HepG2 (cell line): Measurements from ENCODE around the gene BIRC6. TPM values are rescaled to one million over a fixed set of nuclear protein-coding genes. Genes with fewer than 3 reads are reported as not detected.
"Not testable (repeated sequence)": the region's sequence is repeated elsewhere in the genome, so short reads cannot be mapped to it uniquely, and the experiment has no call there.

Experiments
- ATAC-seq: fragments of 200-7000 bp; cut with Tn5 transposase; 3 replicates; pipeline ENCODE4 v1.9.1; 2020; ENCODE audit warnings: mild to moderate bottlenecking, moderate library complexity
- BruUV-seq: library from RNA; stranded (reverse); fragments of 400-500 nt; replicated peaks from 2 replicates; lab custom pipeline; 2021; lab: Mats Ljungman, UMichigan
- CTCF ChIA-PET: fragments of 300-600 bp; formaldehyde crosslinking; extraction: SDS; loops from one replicate; lab custom pipeline; 2021; ENCODE audit warnings: low total read pairs, inconsistent platforms, low intra/inter-chr PET ratio; lab: Yijun Ruan, JAX
- POLR2A ChIA-PET: fragments of 350-600 bp; sonication (Branson Sonifier 250); formaldehyde crosslinking; loops from one replicate; lab custom pipeline; 2020; ENCODE audit warnings: antibody characterized with exemption, inconsistent platforms; lab: Yijun Ruan, JAX
- DNase-seq: peaks from one replicate; pipeline ENCODE4 v3.0.0-alpha.2; 2015; ENCODE audit warnings: low spot score
- FAIRE-seq: peaks from 3 replicates; lab custom pipeline; 2011; peaks lifted over from hg19 to GRCh38; lab: Jason Lieb, UNC
- H2AFZ ChIP-seq: one replicate; pipeline ENCODE4 v1.6.1; 2011; ENCODE audit warnings: low read length, inconsistent platforms
- H3K27ac ChIP-seq: fragments of 300-600 bp; 3 replicates; pipeline ENCODE4 v1.8.0; 2011; ENCODE audit warnings: mixed run types, mild to moderate bottlenecking, mixed read lengths, low read length, inconsistent platforms; ENCODE audit not compliant: insufficient read depth; ENCODE audit errors: extremely low read length
- H3K27me3 ChIP-seq, 2 experiments: fragments of 200-600 bp in 1 of 2; 2 replicates in 1 of 2; 3 replicates in 1 of 2; pipeline versions ENCODE4 v1.6.0 to v1.8.0; 2011; ENCODE audit warnings: low read length in 2 of 2, mild to moderate bottlenecking in 2 of 2, moderate library complexity in 2 of 2, inconsistent platforms in 1 of 2; ENCODE audit not compliant: insufficient read depth in 2 of 2, control insufficient read depth in 1 of 2
- H3K36me3 ChIP-seq, 2 experiments: fragments of 200-600 bp in 1 of 2; replicated peaks in 1 of 2; 2 replicates in 1 of 2; 3 replicates in 1 of 2; pipeline versions ENCODE4 v1.5.1 to v1.8.0; 2011; ENCODE audit warnings: low read length in 2 of 2, inconsistent platforms in 1 of 2; ENCODE audit not compliant: insufficient read depth in 2 of 2, control insufficient read depth in 1 of 2
- H3K4me1 ChIP-seq: 2 replicates; pipeline ENCODE4 v1.5.1; 2012; ENCODE audit warnings: low read length, inconsistent platforms; ENCODE audit not compliant: insufficient read depth
- H3K4me2 ChIP-seq: 2 replicates; pipeline ENCODE4 v1.6.0; 2011; ENCODE audit warnings: low read depth, low read length, inconsistent platforms
- H3K4me3 ChIP-seq, 3 experiments: fragments of 200-600 bp in 1 of 3; sonication (generic), shearing (Covaris generic) in 1 of 3; replicated peaks in 1 of 3; 2 replicates each; pipeline ENCODE4 v1.5.1; 2011 to 2016; ENCODE audit warnings: low read length in 3 of 3, inconsistent platforms in 2 of 3, low read depth in 2 of 3, mild to moderate bottlenecking in 2 of 3, control low read depth in 1 of 3, mixed read lengths in 1 of 3; ENCODE audit not compliant: insufficient read depth in 1 of 3
- H3K79me2 ChIP-seq: one replicate; pipeline ENCODE4 v1.6.1; 2011; ENCODE audit warnings: low read length, inconsistent platforms; ENCODE audit not compliant: insufficient read depth
- H3K9ac ChIP-seq: 2 replicates; pipeline ENCODE4 v1.6.0; 2011; ENCODE audit warnings: mild to moderate bottlenecking, low read depth, low read length, inconsistent platforms; ENCODE audit not compliant: insufficient read depth
- H3K9me3 ChIP-seq: 2 replicates; pipeline ENCODE4 v1.5.1; 2012; ENCODE audit warnings: mild to moderate bottlenecking, low read length
- H4K20me1 ChIP-seq: 2 replicates; pipeline ENCODE4 v1.6.0; 2011; ENCODE audit warnings: inconsistent platforms, mild to moderate bottlenecking, low read length, moderate library complexity; ENCODE audit not compliant: insufficient read depth
- AKNA ChIP-seq: sonication (generic); formaldehyde crosslinking; IDR thresholded peaks from 2 replicates; pipeline ENCODE4 v1.4.0; 2020; ENCODE audit warnings: missing genetic modification reagents, borderline replicate concordance
- IKZF1 ChIP-seq: fragments of 450-650 bp; IDR thresholded peaks from 2 replicates; pipeline ENCODE4 v1.7.1; 2016
- WGBS: methylation state at CpG from one replicate; pipeline ENCODE4 v1.1.6; 2017; ENCODE audit warnings: low lambda C conversion rate; 5-methylcytosine and 5-hydroxymethylcytosine counted together
- in situ Hi-C: cut with HindIII; loops from 2 replicates; pipeline ENCODE4 v1.10.0; 2017; ENCODE audit warnings: low pct_unique_long_range_greater_than_20kb; ENCODE audit not compliant: extremely low pct_ligation_motif_present
- intact Hi-C: fragments of 100-400 bp; cut with micrococcal nuclease; formaldehyde crosslinking; loops from one replicate; pipeline ENCODE4 v1.10.0; 2022; ENCODE audit not compliant: unreplicated experiment
- polyA plus RNA-seq, 8 experiments: library from polyadenylated mRNA; depleted of rRNA in 3 of 8; stranded (reverse) in 7 of 8; unstranded in 1 of 8; fragments of >200 nt; fragmentation: Illumina TruSeq in 4 of 8; extraction: Trizol in 4 of 8; gene quantifications; 2 replicates each; pipeline versions ENCODE4 v1.2.1 to v1.2.3, GENCODE V29; 2011 to 2016; ENCODE audit warnings: low read depth in 4 of 8, missing spikeins in 1 of 8, mixed read lengths in 1 of 8; ENCODE audit not compliant: insufficient read depth in 1 of 8
- total RNA-seq, 5 experiments: library from RNA; depleted of rRNA; stranded (reverse); fragments of >200 nt; fragmentation: Illumina TruSeq; extraction: Trizol; gene quantifications; 2 replicates each; pipeline ENCODE4 v1.2.3, GENCODE V29; 2016; ENCODE audit warnings: low read depth in 1 of 5

BIRC6 gene
- total and polyA plus RNA-seq, 2 of the 13 experiments (the other 11 are each of a cell fraction or from before 2014, with no cell fraction given): 65.6 to 120 TPM

- no peak for TF ChIP-seq AKNA
- no peak for TF ChIP-seq IKZF1
Observed at GRCh38 chr2:32633040-32633439, 276.2 kb downstream of the BIRC6 start (continued).

- FAIRE-seq, H3K4me2 ChIP-seq, H2AFZ ChIP-seq, H3K27me3 ChIP-seq, ATAC-seq, H4K20me1 ChIP-seq, in situ Hi-C loops, POLR2A ChIA-PET, DNase-seq, H3K9me3 ChIP-seq, CTCF ChIA-PET, H3K4me1 ChIP-seq, intact Hi-C loops, H3K9ac ChIP-seq, H3K27ac ChIP-seq, H3K79me2 ChIP-seq, BruUV-seq, H3K4me3 ChIP-seq: not testable (repeated sequence)
- WGBS: 95% methylated on average over 5 of the region's 5 CpGs
- peaks cover 12 to 74% of the 10 kb centered on the region in 2 experiments for H3K36me3 ChIP-seq
Observed at GRCh38 chr2:32638548-32638947, 281.7 kb downstream of the BIRC6 start.
